Kidney (tissue), 14 donors: ENCODE measurements around the gene CPNE2. TPM values are rescaled to one million over a fixed set of nuclear protein-coding genes. Genes with fewer than 3 reads are reported as not detected.

Experiments
- DNase-seq, 5 donors: peaks; one replicate each; pipeline ENCODE4 v3.0.0-alpha.2; 2013 to 2020
- FAIRE-seq: peaks from 2 replicates; lab custom pipeline; 2012; peaks lifted over from hg19 to GRCh38; lab: Jason Lieb, UNC
- H3K27ac ChIP-seq, 2 donors: one replicate each; pipeline ENCODE4 v1.7.0; 2013; ENCODE audit warnings: low read depth in 2 of 2, low read length in 2 of 2, inconsistent platforms in 1 of 2
- H3K27me3 ChIP-seq: one replicate; pipeline ENCODE4 v1.7.1; 2013; ENCODE audit warnings: low read length, inconsistent platforms; ENCODE audit not compliant: control insufficient read depth, insufficient read depth
- H3K36me3 ChIP-seq, 3 donors: one replicate each; pipeline versions ENCODE4 v1.7.0 to v1.7.1; 2013; ENCODE audit warnings: low read length in 3 of 3, control low read depth in 1 of 3, inconsistent platforms in 1 of 3; ENCODE audit not compliant: insufficient read depth in 3 of 3, control insufficient read depth in 2 of 3
- H3K4me1 ChIP-seq, 3 donors: one replicate each; pipeline versions ENCODE4 v1.7.0 to v1.7.1; 2013; ENCODE audit warnings: low read length in 3 of 3, inconsistent platforms in 1 of 3, low read depth in 1 of 3; ENCODE audit not compliant: control insufficient read depth in 2 of 3, insufficient read depth in 2 of 3
- H3K4me3 ChIP-seq, 3 donors: one replicate each; pipeline versions ENCODE4 v1.7.0 to v1.8.1; 2013; ENCODE audit warnings: low read length in 3 of 3, control low read depth in 1 of 3, inconsistent platforms in 1 of 3
- H3K9ac ChIP-seq, 3 donors: one replicate each; pipeline versions ENCODE4 v1.7.0 to v1.7.1; 2013; ENCODE audit warnings: low read length in 3 of 3, control low read depth in 1 of 3, inconsistent platforms in 1 of 3
- H3K9me3 ChIP-seq, 3 donors: one replicate each; pipeline versions ENCODE4 v1.7.0 to v1.7.1; 2013; ENCODE audit warnings: low read length in 3 of 3, control low read depth in 1 of 3, inconsistent platforms in 1 of 3; ENCODE audit not compliant: control insufficient read depth in 2 of 3, insufficient read depth in 1 of 3
- CTCF ChIP-seq: IDR thresholded peaks from 3 replicates; pipeline ENCODE4 v1.5.1; 2012; ENCODE audit warnings: mild to moderate bottlenecking, moderate library complexity, borderline replicate concordance; ENCODE audit not compliant: insufficient read depth; ENCODE audit errors: extremely low read depth
- intact Hi-C: fragments of 100-400 bp; cut with DNase I; formaldehyde crosslinking; loops from one replicate; pipeline ENCODE4 v1.11.1; 2022
- polyA plus RNA-seq: library from polyadenylated mRNA; stranded (reverse); fragments of 350-450 nt; fragmentation: Illumina TruSeq; extraction: RNeasy Lipid Tissue Mini Kit (QIAGEN cat#74804); gene quantifications from one replicate; pipeline ENCODE4 v1.2.3, GENCODE V29; 2014; ENCODE audit warnings: low read depth, low replicate concordance; ENCODE audit not compliant: insufficient read depth
- total RNA-seq: library from RNA; stranded (reverse); fragmentation: NEBNext Ultra II Directional; extraction: Animal tissue kit (Norgen Biotek cat#: 25700); gene quantifications from one replicate; pipeline ENCODE4 v1.2.1, GENCODE V29; 2021
- donor health status: control.
- donor health status: control.
- donor health status: control.
- donor health status: control.
- donor health status: control.
- donor health status: DM: yes; HTN: yes; CAD: no.
- donor health status: Normal renal cell carcinoma (clear cell type).

Gene CPNE2
- total and polyA plus RNA-seq, 2 donors from 2014 or later = 24.1 to 33.1 TPM

GRCh38 chr16:57192146-57192545 lies 99.8 kb downstream of the CPNE2 start:
- no peaks in the 10 kb centered on the region for H3K36me3 ChIP-seq
- intact Hi-C loops = no loop called here
- DNase-seq = no peak
- H3K9ac ChIP-seq = no peak overlapping the region
- H3K27me3 ChIP-seq = no peaks in the 10 kb centered on the region
- H3K4me1 ChIP-seq = peaks cover 0 to 14% (median 8%) of the 10 kb centered on the region in 3 donors
- no peak for FAIRE-seq
- no peak overlapping the region for H3K27ac ChIP-seq
- H3K4me3 ChIP-seq = no peak overlapping the region
- TF ChIP-seq CTCF = no peak
- no peaks in the 10 kb centered on the region for H3K9me3 ChIP-seq

GRCh38 chr16:57192720-57193486 lies 100.5 kb downstream of the CPNE2 start:
- Histone ChIP-seq H3K4me1 (peaks cover 0 to 12% (median 2%) of the 10 kb centered on the region in 3 donors), H3K36me3 (no peaks in the 10 kb centered on the region), H3K27ac (no peak overlapping the region), H3K27me3 (no peaks in the 10 kb centered on the region), H3K9ac (no peak overlapping the region), H3K4me3 (no peak overlapping the region), H3K9me3 (no peaks in the 10 kb centered on the region)
- intact Hi-C loops = no loop called here
- no peak for FAIRE-seq
- no peak for TF ChIP-seq CTCF
- no peak for DNase-seq

- Histone ChIP-seq H3K9ac (no peak overlapping the region), H3K27me3 (no peaks in the 10 kb centered on the region), H3K36me3 (no peaks in the 10 kb centered on the region), H3K9me3 (no peaks in the 10 kb centered on the region), H3K4me1 (peaks cover 0 to 9% (median 0%) of the 10 kb centered on the region in 3 donors), H3K27ac (no peak overlapping the region), H3K4me3 (no peak overlapping the region)
- intact Hi-C loops = no loop called here
- FAIRE-seq (no peak), DNase-seq (no peak)
- no peak for TF ChIP-seq CTCF
These were observed 102.1 kb downstream of the CPNE2 start for GRCh38 chr16:57194512-57194911.

- FAIRE-seq = no peak
These were observed 103.9 kb downstream of the CPNE2 start for GRCh38 chr16:57196286-57196685.

More at GRCh38 chr16:57196286-57196685, 103.9 kb downstream of the CPNE2 start:
- H3K4me1 ChIP-seq = peaks cover 0 to 9% (median 0%) of the 10 kb centered on the region in 3 donors
- H3K27me3 ChIP-seq = no peaks in the 10 kb centered on the region
- no peaks in the 10 kb centered on the region for H3K36me3 ChIP-seq
- intact Hi-C loops = no loop called here
- H3K27ac ChIP-seq = no peak overlapping the region
- no peak for TF ChIP-seq CTCF
- H3K9me3 ChIP-seq = no peaks in the 10 kb centered on the region
- no peak overlapping the region for H3K9ac ChIP-seq
- no peak overlapping the region for H3K4me3 ChIP-seq
- DNase-seq = no peak
